Subcutaneous abdominal adipose tissue (tissue), 5 donors: ENCODE measurements around the gene MIOX.

Experiments used
- H3K27ac ChIP-seq: one replicate; pipeline ENCODE4 v1.7.0; 2013; ENCODE audit warnings: low read depth, mild to moderate bottlenecking, inconsistent platforms, low read length, moderate library complexity
- H3K27me3 ChIP-seq, 5 donors: one replicate each; pipeline ENCODE4 v1.7.0; 2013; ENCODE audit warnings: low read length in 5 of 5, inconsistent platforms in 1 of 5; ENCODE audit not compliant: control insufficient read depth in 5 of 5, insufficient read depth in 4 of 5
- H3K36me3 ChIP-seq, 5 donors: one replicate each; pipeline ENCODE4 v1.7.0; 2013; ENCODE audit warnings: low read length in 5 of 5; ENCODE audit not compliant: control insufficient read depth in 5 of 5, insufficient read depth in 5 of 5
- H3K4me1 ChIP-seq, 5 donors: one replicate each; pipeline ENCODE4 v1.7.0; 2013; ENCODE audit warnings: low read length in 5 of 5, mild to moderate bottlenecking in 3 of 5, moderate library complexity in 1 of 5; ENCODE audit not compliant: control insufficient read depth in 5 of 5, insufficient read depth in 5 of 5
- H3K4me3 ChIP-seq, 5 donors: one replicate each; pipeline ENCODE4 v1.7.0; 2013; ENCODE audit warnings: low read length in 5 of 5, low read depth in 1 of 5
- H3K9ac ChIP-seq, 5 donors: one replicate each; pipeline ENCODE4 v1.7.0; 2013; ENCODE audit warnings: low read length in 5 of 5, mild to moderate bottlenecking in 4 of 5, moderate library complexity in 3 of 5
- H3K9me3 ChIP-seq, 5 donors: one replicate each; pipeline ENCODE4 v1.7.0; 2013; ENCODE audit warnings: low read length in 5 of 5; ENCODE audit not compliant: control insufficient read depth in 5 of 5
- donor health status: healthy.
- donor health status: healthy.
- donor health status: healthy.
- donor health status: healthy.
- donor health status: healthy.

MIOX gene

GRCh38 chr22:50486561-50487289, at the start of gene MIOX:
Gene MIOX, plus strand, starts transcription at chr22:50486859. Its CDS starts 39 bp downstream, at chr22:50486898.
- no peaks in the 10 kb centered on the region for H3K36me3 ChIP-seq
- H3K27me3 ChIP-seq, result peaks cover 30 to 55% (median 33%) of the 10 kb centered on the region in 5 donors
- no peaks in the 10 kb centered on the region for H3K9me3 ChIP-seq
- no peak within 1 kb of the TSS for H3K9ac ChIP-seq
- H3K27ac ChIP-seq, result no peak within 1 kb of the TSS
- H3K4me3 ChIP-seq, result no peak within 1 kb of the TSS
- peaks cover 0 to 7% (median 5%) of the 10 kb centered on the region in 5 donors for H3K4me1 ChIP-seq

- Histone ChIP-seq H3K4me3 (no peak overlapping the region), H3K27ac (no peak overlapping the region), H3K36me3 (peaks cover 0 to 80% (median 75%) of the 10 kb centered on the region in 5 donors), H3K9ac (no peak overlapping the region), H3K4me1 (no peaks in the 10 kb centered on the region), H3K9me3 (no peaks in the 10 kb centered on the region), H3K27me3 (no peaks in the 10 kb centered on the region)
These were observed 49.0 kb upstream of the MIOX start for GRCh38 chr22:50437511-50438304.

- H3K4me3 ChIP-seq, result no peak overlapping the region
- no peak overlapping the region for H3K27ac ChIP-seq
- no peaks in the 10 kb centered on the region for H3K4me1 ChIP-seq
- no peak overlapping the region for H3K9ac ChIP-seq
- H3K27me3 ChIP-seq, result no peaks in the 10 kb centered on the region
- no peaks in the 10 kb centered on the region for H3K9me3 ChIP-seq
- peaks cover 0 to 84% (median 74%) of the 10 kb centered on the region in 5 donors for H3K36me3 ChIP-seq
These were observed 48.1 kb upstream of the MIOX start for GRCh38 chr22:50438305-50439275.

- no peaks in the 10 kb centered on the region for H3K9me3 ChIP-seq
- no peak overlapping the region for H3K4me3 ChIP-seq
- peaks cover 0 to 84% (median 75%) of the 10 kb centered on the region in 5 donors for H3K36me3 ChIP-seq
- H3K9ac ChIP-seq, result no peak overlapping the region
- no peak overlapping the region for H3K27ac ChIP-seq
- H3K27me3 ChIP-seq, result no peaks in the 10 kb centered on the region
- H3K4me1 ChIP-seq, result no peaks in the 10 kb centered on the region
These were observed 47.3 kb upstream of the MIOX start for GRCh38 chr22:50439314-50439870.

- H3K36me3 ChIP-seq, result peaks cover 0 to 86% (median 76%) of the 10 kb centered on the region in 5 donors
These were observed 46.8 kb upstream of the MIOX start for GRCh38 chr22:50439871-50440331.

GRCh38 chr22:50440544-50441249, 46.0 kb upstream of the MIOX start:
- Histone ChIP-seq H3K27me3 (no peaks in the 10 kb centered on the region), H3K9ac (no peak overlapping the region), H3K27ac (no peak overlapping the region), H3K36me3 (peaks cover 0 to 86% (median 74%) of the 10 kb centered on the region in 5 donors), H3K4me3 (no peak overlapping the region), H3K9me3 (no peaks in the 10 kb centered on the region), H3K4me1 (peaks cover 0 to 6% (median 5%) of the 10 kb centered on the region in 5 donors)

More at GRCh38 chr22:50439871-50440331, 46.8 kb upstream of the MIOX start:
- Histone ChIP-seq H3K27me3 (no peaks in the 10 kb centered on the region), H3K9me3 (no peaks in the 10 kb centered on the region), H3K27ac (no peak overlapping the region), H3K4me1 (peaks cover 0 to 5% (median 5%) of the 10 kb centered on the region in 5 donors), H3K9ac (no peak overlapping the region), H3K4me3 (no peak overlapping the region)

GRCh38 chr22:50441428-50441993, 45.1 kb upstream of the MIOX start:
- no peaks in the 10 kb centered on the region for H3K27me3 ChIP-seq
- no peak overlapping the region for H3K9ac ChIP-seq
- H3K4me3 ChIP-seq, result no peak overlapping the region
- peaks cover 0 to 6% (median 5%) of the 10 kb centered on the region in 5 donors for H3K4me1 ChIP-seq
- H3K36me3 ChIP-seq, result peaks cover 0 to 84% (median 71%) of the 10 kb centered on the region in 5 donors
- H3K9me3 ChIP-seq, result no peaks in the 10 kb centered on the region
- H3K27ac ChIP-seq, result no peak overlapping the region

- H3K36me3 ChIP-seq, result peaks cover 0 to 83% (median 70%) of the 10 kb centered on the region in 5 donors
These were observed 43.5 kb upstream of the MIOX start for GRCh38 chr22:50443197-50443596.

More at GRCh38 chr22:50443197-50443596, 43.5 kb upstream of the MIOX start:
- Histone ChIP-seq H3K4me3 (no peak overlapping the region), H3K9ac (no peak overlapping the region), H3K9me3 (no peaks in the 10 kb centered on the region), H3K27me3 (no peaks in the 10 kb centered on the region), H3K4me1 (peaks cover 0 to 6% (median 5%) of the 10 kb centered on the region in 5 donors), H3K27ac (no peak overlapping the region)
